Endodermal cell (in vitro differentiated cells): Measurements from ENCODE around the gene TJAP1. TPM values are rescaled to one million over a fixed set of nuclear protein-coding genes. Genes with fewer than 3 reads are reported as not detected.

Experiments
- DNase-seq: peaks from one replicate; pipeline ENCODE4 v3.0.0-alpha.2; 2017
- H3K27ac ChIP-seq: 2 replicates; pipeline ENCODE4 v1.5.1; 2013; ENCODE audit warnings: mild to moderate bottlenecking, low read depth, low read length, moderate library complexity
- H3K27me3 ChIP-seq: 2 replicates; pipeline ENCODE4 v1.6.1; 2013; ENCODE audit warnings: mild to moderate bottlenecking, low read length, moderate library complexity; ENCODE audit not compliant: insufficient read depth, control insufficient read depth, poor library complexity, severe bottlenecking
- H3K36me3 ChIP-seq: 2 replicates; pipeline ENCODE4 v1.7.0; 2013; ENCODE audit warnings: mild to moderate bottlenecking, low read length, moderate library complexity; ENCODE audit not compliant: control insufficient read depth, insufficient read depth
- H3K4me1 ChIP-seq: one replicate; pipeline ENCODE4 v1.7.0; 2013; ENCODE audit warnings: low read length; ENCODE audit not compliant: control insufficient read depth, insufficient read depth
- H3K4me3 ChIP-seq: 2 replicates; pipeline ENCODE4 v1.5.1; 2013; ENCODE audit warnings: mild to moderate bottlenecking, low read length, moderate library complexity
- H3K9ac ChIP-seq: 2 replicates; pipeline ENCODE4 v1.6.1; 2013; ENCODE audit warnings: mild to moderate bottlenecking, low read length, moderate library complexity; ENCODE audit not compliant: poor library complexity, severe bottlenecking; ENCODE audit errors: extremely low read depth
- H3K9me3 ChIP-seq: 2 replicates; pipeline ENCODE4 v1.6.1; 2013; ENCODE audit warnings: mild to moderate bottlenecking, low read length, moderate library complexity; ENCODE audit not compliant: control insufficient read depth
- H3K27ac Mint-ChIP-seq: 2 replicates; pipeline ENCODE4 v1.8.0; 2020; ENCODE audit warnings: mixed read lengths
- H3K27me3 Mint-ChIP-seq: 2 replicates; pipeline ENCODE4 v1.8.0; 2021; ENCODE audit warnings: mild to moderate bottlenecking, mixed read lengths; ENCODE audit not compliant: insufficient read depth
- H3K36me3 Mint-ChIP-seq: 2 replicates; pipeline ENCODE4 v1.8.0; 2020; ENCODE audit warnings: low read depth, mixed read lengths
- H3K4me1 Mint-ChIP-seq: 2 replicates; pipeline ENCODE4 v1.8.0; 2020; ENCODE audit warnings: mixed read lengths
- H3K4me3 Mint-ChIP-seq: 2 replicates; pipeline ENCODE4 v1.8.0; 2020; ENCODE audit warnings: mild to moderate bottlenecking, moderate library complexity, mixed read lengths
- H3K9me3 Mint-ChIP-seq: 2 replicates; pipeline ENCODE4 v1.8.0; 2020; ENCODE audit warnings: mild to moderate bottlenecking, mixed read lengths
- CTCF ChIP-seq: fragments of 200-600 bp; sonication (generic); conservative IDR thresholded peaks from 2 replicates; pipeline ENCODE4 v1.5.0; 2021; ENCODE audit warnings: antibody characterized with exemption, mild to moderate bottlenecking
- WGBS, 2 experiments: methylation state at CpG; one replicate each; pipeline versions ENCODE4 v1.1.5 to v1.1.7; 2013; ENCODE audit warnings: missing lambda C conversion rate in 2 of 2, mixed read lengths in 1 of 2; ENCODE audit not compliant: insufficient coverage in 1 of 2, insufficient read length in 1 of 2; 5-methylcytosine and 5-hydroxymethylcytosine counted together
- total RNA-seq, 2 donors: library from RNA; stranded (reverse); fragmentation: NEBNext Ultra II Directional in 1 of 2; extraction: Animal tissue kit (Norgen Biotek cat#: 25700) in 1 of 2; gene quantifications; 2 replicates in 1 of 2; 3 replicates in 1 of 2; pipeline ENCODE4 v1.2.1, GENCODE V29; 2021

TJAP1 gene
- total RNA-seq, 2 donors from 2014 or later = 44.3 to 50.2 TPM

- Mint-ChIP-seq H3K4me1 (peaks cover 9% of the 10 kb centered on the region), H3K27ac (peak overlapping the region; percentile 40), H3K9me3 (no peaks in the 10 kb centered on the region), H3K4me3 (no peak overlapping the region), H3K36me3 (peaks cover 6% of the 10 kb centered on the region), H3K27me3 (no peaks in the 10 kb centered on the region)
- peak overlapping the region; percentile 88 for H3K27ac ChIP-seq
- 92 to 94% methylated on average over 10 to 12 of the region's 12 CpGs for WGBS, 2 experiments
- no peaks in the 10 kb centered on the region for H3K27me3 ChIP-seq
- no peaks in the 10 kb centered on the region for H3K36me3 ChIP-seq
- H3K9ac ChIP-seq = no peak overlapping the region
- TF ChIP-seq CTCF = no peak
- DNase-seq = no peak
- H3K4me1 ChIP-seq = no peaks in the 10 kb centered on the region
- H3K4me3 ChIP-seq = no peak overlapping the region
- no peaks in the 10 kb centered on the region for H3K9me3 ChIP-seq
Measured at GRCh38 chr6:43489277-43490072, 12.1 kb downstream of the TJAP1 start.

GRCh38 chr6:43490523-43490939 is 13.2 kb downstream of the TJAP1 start:
- H3K27me3 Mint-ChIP-seq = no peaks in the 10 kb centered on the region

More at GRCh38 chr6:43490523-43490939, 13.2 kb downstream of the TJAP1 start:
- no peak overlapping the region for H3K9ac ChIP-seq
- no peak overlapping the region for H3K27ac ChIP-seq
- H3K27me3 ChIP-seq = no peaks in the 10 kb centered on the region
- no peak for DNase-seq
- Mint-ChIP-seq H3K36me3 (peaks cover 6% of the 10 kb centered on the region), H3K27ac (peak overlapping the region; percentile 8), H3K4me1 (peaks cover 9% of the 10 kb centered on the region), H3K9me3 (no peaks in the 10 kb centered on the region), H3K4me3 (no peak overlapping the region)
- no peaks in the 10 kb centered on the region for H3K36me3 ChIP-seq
- no peaks in the 10 kb centered on the region for H3K9me3 ChIP-seq
- H3K4me1 ChIP-seq = no peaks in the 10 kb centered on the region
- 95 to 97% methylated on average over 5 to 6 of the region's 6 CpGs for WGBS, 2 experiments
- no peak for TF ChIP-seq CTCF
- H3K4me3 ChIP-seq = no peak overlapping the region
